Ureter (tissue), 1 donor: Measurements from ENCODE around the gene SPTBN2. TPM values are rescaled to one million over a fixed set of nuclear protein-coding genes. Genes with fewer than 3 reads are reported as not detected.
"Not testable (repeated sequence)": the region's sequence is repeated elsewhere in the genome, so short reads cannot be mapped to it uniquely, and the experiment has no call there.

Experiments used
- DNase-seq: peaks from one replicate; pipeline ENCODE4 v3.0.0-alpha.2; 2020; ENCODE audit warnings: low spot score
- total RNA-seq: library from RNA; stranded (reverse); gene quantifications from one replicate; pipeline ENCODE4 v1.2.4, GENCODE V29; 2023
- donor health status: DM: yes; HTN: yes; CAD: no.

The SPTBN2 gene
- total RNA-seq, 1 donor from 2014 or later, result 33.7 TPM

- DNase-seq, result not testable (repeated sequence)
These were observed 89.1 kb downstream of the SPTBN2 start for GRCh38 chr11:66639814-66640340.

DNA sequence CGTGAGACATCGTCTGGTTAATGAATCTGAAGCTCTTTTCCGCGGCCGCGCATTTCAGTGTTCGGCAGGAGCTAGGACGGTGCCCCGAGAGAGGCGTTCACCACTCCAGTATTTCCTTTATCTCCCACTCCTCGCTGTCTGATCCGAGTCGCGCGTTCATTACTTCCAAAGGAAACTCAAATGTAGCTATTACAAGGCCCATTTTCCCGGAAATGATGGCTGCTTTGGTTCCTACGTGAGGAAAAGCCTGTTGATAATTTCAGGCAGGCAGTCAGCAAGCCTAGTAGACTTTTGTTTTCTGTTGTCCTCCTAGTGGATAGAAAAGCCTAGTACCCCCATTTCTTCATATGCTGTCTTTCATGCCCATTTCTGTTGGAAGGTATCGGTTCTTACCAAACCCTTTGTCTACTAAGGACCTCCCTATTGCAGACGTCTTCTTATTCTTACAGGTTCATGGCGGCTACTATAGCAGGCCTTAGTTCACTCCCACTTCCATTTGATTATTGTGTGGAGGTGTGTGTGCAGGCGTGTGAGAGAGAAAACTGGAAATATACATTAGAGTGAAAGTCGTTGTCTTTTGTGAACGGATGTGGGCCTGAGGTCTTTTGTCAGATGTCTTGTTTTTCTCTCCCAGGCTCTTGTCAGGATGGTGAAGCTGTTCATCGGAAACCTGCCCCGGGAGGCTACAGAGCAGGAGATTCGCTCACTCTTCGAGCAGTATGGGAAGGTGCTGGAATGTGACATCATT lies 89.8 kb downstream of the SPTBN2 start:
- DNase-seq, result no peak

DNA sequence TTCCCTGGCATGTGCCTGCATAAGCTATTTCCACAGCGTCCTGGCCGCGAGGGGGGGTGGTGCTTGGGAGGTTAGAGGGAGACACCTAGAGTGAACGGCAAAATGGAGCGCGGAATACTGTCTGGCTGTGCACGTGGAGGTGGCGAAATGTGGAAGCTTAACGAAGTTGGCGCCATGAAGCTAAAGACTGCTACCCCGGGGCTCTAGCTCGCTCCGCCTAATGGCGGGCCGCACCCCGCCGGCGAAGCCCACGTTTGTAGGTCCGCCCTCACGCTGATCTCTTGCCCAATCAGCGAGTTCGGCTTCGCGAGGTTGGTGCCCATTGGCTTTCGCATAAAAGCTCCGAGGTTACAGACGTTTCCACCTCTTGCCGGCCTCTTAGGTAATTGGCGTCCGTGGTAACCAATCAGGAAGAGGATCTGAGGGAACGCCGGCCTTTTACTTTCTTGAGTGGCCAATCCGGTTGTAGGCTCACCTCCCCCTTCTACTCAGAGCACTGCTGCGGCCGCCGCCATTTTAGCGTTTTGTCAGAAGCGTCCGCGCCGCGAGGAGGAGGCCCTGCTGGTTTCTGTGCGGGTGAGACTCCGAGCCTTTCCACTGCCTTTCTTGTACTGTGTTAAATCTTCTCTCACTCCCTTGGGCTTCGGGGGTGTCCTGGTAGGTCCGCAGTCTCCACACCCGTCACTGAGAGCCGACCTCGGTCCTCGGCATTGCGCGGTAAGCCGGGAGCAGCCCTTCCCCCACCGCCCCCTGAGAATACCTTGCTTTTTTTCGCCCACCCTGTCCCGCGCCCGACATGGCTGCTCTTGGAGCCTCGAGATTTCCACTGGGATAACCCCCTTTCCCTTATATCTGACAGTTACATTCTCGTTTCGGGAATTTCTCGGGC lies 90.6 kb downstream of the SPTBN2 start, which contains the start of gene RBM4:
Gene RBM4, plus strand, starts transcription at position 527 of the 889 bp plus-strand sequence. CDS start 1,009 bp downstream, outside the sequence.
- peak; percentile 99 for DNase-seq

- DNase-seq, result no peak
These were observed 91.3 kb downstream of the SPTBN2 start for GRCh38 chr11:66637557-66638176.

DNA sequence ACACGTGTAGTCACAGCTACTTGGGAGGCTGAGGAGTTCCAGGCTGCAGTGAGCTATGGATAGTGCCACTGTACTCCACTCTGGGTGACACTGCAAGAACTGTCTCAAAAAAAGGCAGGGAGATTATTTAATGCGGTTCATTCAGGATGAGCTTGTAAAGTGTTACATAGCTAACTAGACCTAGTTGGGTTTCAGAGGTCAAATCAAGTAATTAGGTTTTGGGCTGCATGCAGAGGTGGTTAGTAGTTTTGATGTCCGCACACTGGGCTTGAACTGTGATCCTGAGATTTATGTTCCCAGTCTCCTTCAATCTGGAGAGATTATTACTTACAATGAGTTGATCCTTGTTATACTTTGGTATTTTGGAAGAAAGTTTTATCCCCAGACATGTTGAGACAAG lies 92.6 kb downstream of the SPTBN2 start:
- no peak for DNase-seq

Other genes starting within 250 kb of the SPTBN2 start
- gene DPP3, start 248.8 kb downstream of the SPTBN2 start, total RNA-seq, result 66.3 TPM
- 59.8 TPM for gene BBS1, start 218.6 kb downstream of the SPTBN2 start, total RNA-seq
- gene ZDHHC24, start 183.2 kb downstream of the SPTBN2 start, total RNA-seq, result 14.2 TPM
- 0.16 TPM for gene ACTN3, start 182.3 kb downstream of the SPTBN2 start, total RNA-seq
- 27.0 TPM for gene CTSF, start 160.6 kb downstream of the SPTBN2 start, total RNA-seq
- 0.55 TPM for gene CCDC87, start 136.2 kb downstream of the SPTBN2 start, total RNA-seq
- 34.8 TPM for gene CCS, start 136.0 kb downstream of the SPTBN2 start, total RNA-seq
- gene RBM14, start 112.6 kb downstream of the SPTBN2 start, total RNA-seq, result 105 TPM
- 176 TPM for gene RBM4, start 90.5 kb downstream of the SPTBN2 start, total RNA-seq
- gene RBM4B, start 51.3 kb downstream of the SPTBN2 start, total RNA-seq, result 20.1 TPM
- gene RCE1, start 114.2 kb upstream of the SPTBN2 start, total RNA-seq, result 17.6 TPM
- 18.3 TPM for gene LRFN4, start 127.8 kb upstream of the SPTBN2 start, total RNA-seq
- 12.7 TPM for gene PC, start 229.2 kb upstream of the SPTBN2 start, total RNA-seq
- not detected for gene C11orf86, start 246.1 kb upstream of the SPTBN2 start, total RNA-seq